AG04450 (cell line): Measurements from ENCODE around the gene FAM50B. TPM values are rescaled to one million over a fixed set of nuclear protein-coding genes. Genes with fewer than 3 reads are reported as not detected.
"Not testable (repeated sequence)": the region's sequence is repeated elsewhere in the genome, so short reads cannot be mapped to it uniquely, and the experiment has no call there.

ENCODE experiments used
- CTCF ChIA-PET: fragments of 300-600, 350-600 bp; formaldehyde crosslinking; extraction: SDS; loops from one replicate; lab custom pipeline; 2022; ENCODE audit warnings: antibody characterized with exemption, inconsistent platforms; lab: Charles Lee
- POLR2A ChIA-PET: fragments of 350-600 bp; formaldehyde crosslinking; extraction: SDS; loops from one replicate; lab custom pipeline; 2021; ENCODE audit warnings: antibody characterized with exemption, inconsistent platforms; lab: Yijun Ruan, JAX
- DNase-seq: peaks from one replicate; pipeline ENCODE4 v3.0.0-alpha.2; 2011; ENCODE audit warnings: low read depth, low spot score
- H3K27ac ChIP-seq: one replicate; pipeline ENCODE4 v1.5.1; 2012; ENCODE audit warnings: low read depth, low read length, control low read depth
- H3K27me3 ChIP-seq: one replicate; pipeline ENCODE4 v1.6.0; 2012; ENCODE audit warnings: low read length; ENCODE audit not compliant: control insufficient read depth, insufficient read depth
- H3K4me3 ChIP-seq: 2 replicates; pipeline ENCODE4 v1.5.1; 2011; ENCODE audit warnings: mild to moderate bottlenecking, low read depth, low read length, control low read depth
- H3K9me3 ChIP-seq: 2 replicates; pipeline ENCODE4 v1.5.1; 2012; ENCODE audit warnings: low read length; ENCODE audit not compliant: control insufficient read depth, insufficient read depth
- polyA plus RNA-seq: library from polyadenylated mRNA; depleted of rRNA; stranded (reverse); fragments of >200 nt; gene quantifications from 2 replicates; pipeline ENCODE4 v1.2.3, GENCODE V29; 2011
- TF ChIP-seq, protein P1 (sequence below): IDR thresholded peaks from 2 replicates; pipeline ENCODE4 v1.5.1; 2011; ENCODE audit warnings: low read depth, low read length, control low read depth, inconsistent platforms

The FAM50B gene
- polyA plus RNA-seq, 1 experiment = 4.5 TPM

DNA sequence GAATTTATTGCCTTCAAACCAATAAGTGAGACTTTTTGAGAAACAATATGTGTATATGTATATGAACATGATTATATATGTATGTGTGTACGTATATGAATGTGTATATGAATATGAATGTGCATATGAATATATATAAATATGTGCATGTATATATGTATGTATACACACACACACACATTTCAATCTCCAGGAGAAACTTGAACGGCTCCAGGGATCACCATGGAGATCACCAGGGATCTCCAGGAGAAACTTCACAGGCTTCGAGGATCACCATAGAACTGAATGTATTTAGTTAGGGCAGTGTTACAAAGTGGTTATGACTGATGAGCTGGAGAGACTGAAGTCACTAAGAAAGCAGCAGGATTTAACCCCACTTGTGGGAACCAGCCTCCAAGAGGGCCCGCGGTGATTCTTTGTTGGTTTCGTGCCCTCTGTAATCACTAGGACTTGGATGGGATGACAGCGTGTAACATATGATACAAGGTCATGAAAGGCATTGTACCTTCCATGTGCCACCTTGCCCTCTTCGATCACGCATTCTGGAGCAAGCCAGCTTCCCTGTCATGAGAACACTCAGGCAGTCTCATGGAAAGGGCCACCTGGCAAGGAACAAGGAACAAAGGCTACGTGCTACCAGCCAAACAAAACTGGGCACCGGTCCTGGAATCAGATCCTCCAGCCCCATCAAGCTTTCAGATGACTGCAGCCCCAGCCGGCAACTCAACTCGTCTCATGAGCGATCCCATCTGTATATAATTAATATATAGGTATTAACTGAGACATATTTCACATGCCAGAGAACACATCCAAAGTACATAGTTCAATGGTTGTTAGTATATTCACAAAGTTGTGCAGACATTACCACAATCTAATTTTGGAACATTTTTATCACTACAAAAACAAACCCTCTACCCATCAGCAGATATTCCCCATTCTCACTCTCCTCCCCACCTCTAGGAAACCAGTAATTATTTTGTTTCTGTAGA is 8.6 kb downstream of the FAM50B start:
- ChIA-PET POLR2A (no interaction called here), CTCF (interaction anchor here (0.7 to 2.2 kb wide), 6 partner anchors 9 to 121 kb away, joined by 3 to 6 read pairs (median 3); partner anchors contain the start of gene FAM50B)
- peaks cover 9% of the 10 kb centered on the region for H3K27me3 ChIP-seq
- TF ChIP-seq, protein P1, sequence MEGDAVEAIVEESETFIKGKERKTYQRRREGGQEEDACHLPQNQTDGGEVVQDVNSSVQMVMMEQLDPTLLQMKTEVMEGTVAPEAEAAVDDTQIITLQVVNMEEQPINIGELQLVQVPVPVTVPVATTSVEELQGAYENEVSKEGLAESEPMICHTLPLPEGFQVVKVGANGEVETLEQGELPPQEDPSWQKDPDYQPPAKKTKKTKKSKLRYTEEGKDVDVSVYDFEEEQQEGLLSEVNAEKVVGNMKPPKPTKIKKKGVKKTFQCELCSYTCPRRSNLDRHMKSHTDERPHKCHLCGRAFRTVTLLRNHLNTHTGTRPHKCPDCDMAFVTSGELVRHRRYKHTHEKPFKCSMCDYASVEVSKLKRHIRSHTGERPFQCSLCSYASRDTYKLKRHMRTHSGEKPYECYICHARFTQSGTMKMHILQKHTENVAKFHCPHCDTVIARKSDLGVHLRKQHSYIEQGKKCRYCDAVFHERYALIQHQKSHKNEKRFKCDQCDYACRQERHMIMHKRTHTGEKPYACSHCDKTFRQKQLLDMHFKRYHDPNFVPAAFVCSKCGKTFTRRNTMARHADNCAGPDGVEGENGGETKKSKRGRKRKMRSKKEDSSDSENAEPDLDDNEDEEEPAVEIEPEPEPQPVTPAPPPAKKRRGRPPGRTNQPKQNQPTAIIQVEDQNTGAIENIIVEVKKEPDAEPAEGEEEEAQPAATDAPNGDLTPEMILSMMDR = no peak
- no peak overlapping the region for H3K27ac ChIP-seq
- H3K9me3 ChIP-seq = no peaks in the 10 kb centered on the region
- H3K4me3 ChIP-seq = no peak overlapping the region
- no peak for DNase-seq

DNA sequence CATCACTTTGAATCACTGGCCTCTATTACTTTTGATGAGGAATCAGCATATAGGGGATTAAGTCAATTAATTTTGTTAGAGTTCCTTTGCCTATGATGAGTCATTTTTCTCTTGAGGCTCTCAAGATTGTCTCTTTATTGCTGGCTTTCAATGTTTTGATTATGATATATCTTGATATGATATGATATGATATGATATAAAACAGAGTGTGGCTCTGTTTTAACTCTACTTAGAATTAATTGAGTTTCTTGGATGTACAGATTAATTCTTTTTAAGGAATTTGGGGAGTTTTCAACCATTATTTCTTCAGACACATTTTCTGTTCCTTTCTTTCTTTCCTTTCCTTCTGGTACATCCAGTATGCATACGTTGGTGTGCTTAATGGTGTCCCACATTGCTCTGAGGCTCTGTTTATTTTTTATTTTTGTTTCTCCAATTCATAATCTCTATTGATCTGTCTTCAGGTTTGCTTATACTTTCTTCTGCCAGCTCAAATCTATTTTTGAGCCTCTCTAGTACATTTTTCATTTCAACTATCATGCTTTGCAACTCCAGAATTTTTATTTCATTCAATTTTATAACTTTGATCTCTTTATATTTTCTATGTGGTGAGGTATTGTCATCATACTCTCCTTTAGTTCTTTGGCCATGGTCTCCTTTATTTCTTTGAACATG is 10.8 kb downstream of the FAM50B start:
- DNase-seq = no peak
- TF ChIP-seq, protein P1 = no peak
- CTCF ChIA-PET = no interaction called here
- no peak overlapping the region for H3K27ac ChIP-seq
- H3K4me3 ChIP-seq = no peak overlapping the region
- H3K27me3 ChIP-seq = peaks cover 9% of the 10 kb centered on the region
- POLR2A ChIA-PET = no interaction called here
- no peaks in the 10 kb centered on the region for H3K9me3 ChIP-seq

DNA sequence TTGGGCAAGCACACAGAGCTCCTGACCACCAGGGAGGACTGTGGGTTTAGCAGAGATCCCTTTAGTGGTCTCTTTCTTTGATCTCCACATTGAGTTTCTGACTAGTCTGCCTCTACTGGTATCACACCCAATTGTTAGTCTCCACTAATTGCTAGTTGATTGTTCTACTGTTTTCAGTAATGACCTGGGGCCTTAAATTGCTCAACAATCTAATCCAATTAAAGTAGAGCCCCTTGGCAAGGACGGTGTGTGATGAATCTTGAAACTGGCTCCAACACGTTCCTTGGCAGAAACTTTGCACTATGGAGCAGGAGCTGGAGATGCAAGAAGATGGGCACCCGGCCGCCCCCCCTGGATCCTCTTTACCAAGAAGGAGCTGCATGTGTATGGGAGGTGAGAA is 12.3 kb downstream of the FAM50B start:
- peaks cover 9% of the 10 kb centered on the region for H3K27me3 ChIP-seq
- ChIA-PET POLR2A (no interaction called here), CTCF (interaction anchor here (0.9 to 1.9 kb wide), 3 partner anchors 12 to 146 kb away, joined by 3 to 7 read pairs (median 4); partner anchors contain the start of gene FAM50B)
- DNase-seq = no peak
- no peak overlapping the region for H3K4me3 ChIP-seq
- TF ChIP-seq, protein P1 = no peak
- no peak overlapping the region for H3K27ac ChIP-seq
- peaks cover 3% of the 10 kb centered on the region; the same call in 1 of the 2 replicates for H3K9me3 ChIP-seq

DNA sequence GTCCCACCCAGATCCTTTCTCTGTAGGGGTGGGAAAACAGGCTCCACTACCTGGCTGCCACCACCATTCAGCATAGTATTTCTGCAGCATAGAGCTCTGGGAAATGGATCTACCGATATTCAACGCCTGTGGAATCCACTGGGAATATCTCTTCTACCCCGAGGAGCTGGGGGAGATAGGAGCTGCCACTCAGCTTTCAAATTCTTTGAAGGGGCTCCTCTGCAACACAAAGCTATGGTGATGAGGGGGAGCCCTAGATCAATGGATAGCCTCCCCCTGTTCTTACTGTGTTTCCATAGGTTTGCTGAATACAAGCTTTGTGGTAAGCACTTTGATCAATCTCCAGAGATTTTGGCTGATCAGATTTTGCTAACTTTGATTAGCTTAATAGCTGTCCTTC is 12.9 kb downstream of the FAM50B start:
- POLR2A ChIA-PET = no interaction called here
- TF ChIP-seq, protein P1 = no peak
- Histone ChIP-seq H3K27ac (no peak overlapping the region), H3K4me3 (no peak overlapping the region), H3K27me3 (peaks cover 7% of the 10 kb centered on the region), H3K9me3 (peaks cover 3% of the 10 kb centered on the region; the same call in 1 of the 2 replicates)
- CTCF ChIA-PET = interaction anchor here (0.9 to 1.9 kb wide), 3 partner anchors 13 to 146 kb away, joined by 3 to 7 read pairs (median 4); partner anchors contain the start of gene FAM50B
- DNase-seq = no peak

DNA sequence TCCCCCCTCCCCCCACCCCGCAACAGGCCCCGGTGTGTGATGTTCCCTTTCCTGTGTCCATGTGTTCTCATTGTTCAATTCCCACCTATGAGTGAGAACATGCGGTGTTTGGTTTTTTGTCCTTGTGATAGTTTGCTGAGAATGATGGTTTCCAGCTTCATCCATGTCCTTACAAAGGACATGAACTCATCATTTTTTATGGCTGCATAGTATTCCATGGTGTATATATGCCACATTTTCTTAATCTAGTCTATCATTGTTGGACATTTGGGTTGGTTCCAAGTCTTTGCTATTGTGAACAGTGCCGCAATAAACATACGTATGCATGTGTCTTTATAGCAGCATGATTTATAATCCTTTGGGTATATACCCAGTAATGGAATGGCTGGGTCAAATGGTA is 14.1 kb downstream of the FAM50B start:
- H3K27me3 ChIP-seq, H3K9me3 ChIP-seq, DNase-seq, H3K4me3 ChIP-seq, POLR2A ChIA-PET, H3K27ac ChIP-seq: not testable (repeated sequence)
- CTCF ChIA-PET = interaction anchor here (0.8 kb wide), 1 partner anchor 14 kb away, joined by 3 read pairs; the partner anchor contains the start of gene FAM50B
